Mesendoderm (in vitro differentiated cells): Measurements from ENCODE around the gene FBL.

Source experiments
- DNase-seq: peaks from one replicate; pipeline ENCODE4 v3.0.0; 2013
- H2AK5ac ChIP-seq: 2 replicates; pipeline ENCODE4 v1.6.1; 2013; ENCODE audit warnings: low read length, inconsistent platforms
- H2BK120ac ChIP-seq: 2 replicates; pipeline ENCODE4 v1.6.1; 2013; ENCODE audit warnings: low read depth, mild to moderate bottlenecking, low read length, moderate library complexity, mixed read lengths
- H2BK15ac ChIP-seq: replicated peaks from 2 replicates; pipeline ENCODE4 v1.6.1; 2013; ENCODE audit warnings: low read depth, mild to moderate bottlenecking, moderate library complexity
- H2BK5ac ChIP-seq: 2 replicates; pipeline ENCODE4 v1.6.1; 2013; ENCODE audit warnings: low read length, inconsistent platforms
- H3K18ac ChIP-seq: 2 replicates; pipeline ENCODE4 v1.6.1; 2013; ENCODE audit warnings: mild to moderate bottlenecking, low read length, mixed read lengths
- H3K23ac ChIP-seq: one replicate; pipeline ENCODE4 v1.6.1; 2013; ENCODE audit warnings: low read length
- H3K27ac ChIP-seq: 2 replicates; pipeline ENCODE4 v1.5.1; 2013; ENCODE audit warnings: low read depth, mild to moderate bottlenecking, inconsistent platforms, low read length, moderate library complexity
- H3K27me3 ChIP-seq: 2 replicates; pipeline ENCODE4 v1.6.1; 2013; ENCODE audit warnings: low read length, control low read depth, mild to moderate bottlenecking, inconsistent platforms; ENCODE audit not compliant: insufficient read depth, poor library complexity
- H3K36me3 ChIP-seq: 2 replicates; pipeline ENCODE4 v1.6.1; 2013; ENCODE audit warnings: low read length, inconsistent platforms; ENCODE audit not compliant: control insufficient read depth, insufficient read depth
- H3K4ac ChIP-seq: one replicate; pipeline ENCODE4 v1.6.1; 2013; ENCODE audit warnings: low read depth, mild to moderate bottlenecking, low read length, moderate library complexity
- H3K4me1 ChIP-seq: 2 replicates; pipeline ENCODE4 v1.6.1; 2013; ENCODE audit warnings: low read depth, low read length, inconsistent platforms; ENCODE audit not compliant: control insufficient read depth
- H3K4me2 ChIP-seq: 2 replicates; pipeline ENCODE4 v1.6.1; 2013; ENCODE audit warnings: low read length
- H3K4me3 ChIP-seq: 2 replicates; pipeline ENCODE4 v1.5.1; 2013; ENCODE audit warnings: mild to moderate bottlenecking, low read length
- H3K56ac ChIP-seq: one replicate; pipeline ENCODE4 v1.6.1; 2013; ENCODE audit warnings: low read length
- H3K79me1 ChIP-seq: 2 replicates; pipeline ENCODE4 v1.6.1; 2013; ENCODE audit warnings: low read length, inconsistent platforms
- H3K79me2 ChIP-seq: 2 replicates; pipeline ENCODE4 v1.6.1; 2013; ENCODE audit warnings: mild to moderate bottlenecking, low read length; ENCODE audit not compliant: control insufficient read depth, insufficient read depth
- H3K9ac ChIP-seq: 2 replicates; pipeline ENCODE4 v1.6.1; 2013; ENCODE audit warnings: low read length, inconsistent platforms
- H4K5ac ChIP-seq: one replicate; pipeline ENCODE4 v1.6.1; 2013; ENCODE audit warnings: low read length
- H4K8ac ChIP-seq: one replicate; pipeline ENCODE4 v1.6.1; 2013; ENCODE audit warnings: low read depth, mild to moderate bottlenecking, control low read depth, low read length, moderate library complexity
- WGBS: extraction: QIAGEN DNeasy Blood & Tissue Kit; methylation state at CpG from one replicate; pipeline ENCODE4 v1.1.7; 2013; ENCODE audit warnings: low lambda C conversion rate, missing lambda C conversion rate; ENCODE audit not compliant: insufficient coverage; ENCODE audit errors: extremely low coverage; 5-methylcytosine and 5-hydroxymethylcytosine counted together

The FBL gene

DNA sequence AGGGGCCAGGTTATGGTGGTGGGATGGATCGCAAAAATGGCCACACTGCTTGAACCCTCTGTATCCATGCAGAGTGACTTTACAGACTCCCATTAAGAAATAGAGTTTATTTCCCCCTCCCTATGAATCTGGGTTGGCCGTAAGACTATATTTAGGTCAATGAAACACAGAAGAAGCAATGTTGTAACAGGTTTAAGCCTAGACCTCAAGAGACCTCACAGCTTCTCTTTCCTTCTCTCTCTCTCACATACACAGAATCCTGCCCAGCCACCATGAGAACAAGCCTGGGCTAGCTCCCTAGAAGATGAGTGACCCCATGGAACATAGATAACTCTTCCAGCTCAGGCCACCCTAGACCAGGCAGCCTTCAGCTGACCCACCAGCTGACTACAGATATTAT is 21.0 kb upstream of the FBL start:
- no peak overlapping the region for H2BK120ac ChIP-seq
- no peak for DNase-seq
- H4K5ac ChIP-seq = no peak overlapping the region

GRCh38 chr19:39865953-39866352 is 19.8 kb upstream of the FBL start:
- WGBS = no CpG with 5 or more reads among the region's 5 CpGs
- H3K4ac ChIP-seq = no peak overlapping the region

More for the DNA sequence above, 21.0 kb upstream of the FBL start:
- Histone ChIP-seq H3K56ac (no peak overlapping the region), H3K18ac (no peak overlapping the region), H3K23ac (no peak overlapping the region), H3K4me1 (no peaks in the 10 kb centered on the region), H3K9ac (no peak overlapping the region), H4K8ac (no peak overlapping the region), H3K4ac (no peak overlapping the region), H2AK5ac (no peak overlapping the region), H2BK15ac (no peak overlapping the region), H3K27me3 (no peaks in the 10 kb centered on the region), H3K27ac (no peak overlapping the region), H3K79me2 (no peaks in the 10 kb centered on the region), H3K36me3 (no peaks in the 10 kb centered on the region), H3K4me2 (no peak overlapping the region), H3K79me1 (no peaks in the 10 kb centered on the region), H3K4me3 (no peak overlapping the region), H2BK5ac (no peak overlapping the region)
- WGBS = no CpG with 5 or more reads among the region's 2 CpGs

GRCh38 chr19:39865186-39865585 is 19.0 kb upstream of the FBL start:
- Histone ChIP-seq H3K4me3 (no peak overlapping the region), H2AK5ac (no peak overlapping the region), H3K18ac (no peak overlapping the region), H2BK5ac (no peak overlapping the region), H3K36me3 (no peaks in the 10 kb centered on the region), H3K27me3 (no peaks in the 10 kb centered on the region), H2BK120ac (no peak overlapping the region), H3K9ac (no peak overlapping the region), H3K27ac (no peak overlapping the region), H3K56ac (no peak overlapping the region), H3K23ac (no peak overlapping the region), H3K79me1 (no peaks in the 10 kb centered on the region), H2BK15ac (no peak overlapping the region), H4K5ac (no peak overlapping the region), H3K4ac (no peak overlapping the region), H3K4me1 (no peaks in the 10 kb centered on the region), H3K79me2 (no peaks in the 10 kb centered on the region), H3K4me2 (no peak overlapping the region), H4K8ac (no peak overlapping the region)
- DNase-seq = no peak
- no CpG with 5 or more reads among the region's 2 CpGs for whole genome bisulfite sequencing

More at GRCh38 chr19:39865953-39866352, 19.8 kb upstream of the FBL start:
- Histone ChIP-seq H3K56ac (no peak overlapping the region), H3K18ac (no peak overlapping the region), H2BK5ac (no peak overlapping the region), H3K27ac (no peak overlapping the region), H3K27me3 (no peaks in the 10 kb centered on the region), H3K23ac (no peak overlapping the region), H2BK15ac (no peak overlapping the region), H2BK120ac (no peak overlapping the region), H3K9ac (no peak overlapping the region), H2AK5ac (no peak overlapping the region), H3K4me3 (no peak overlapping the region), H4K8ac (no peak overlapping the region), H3K4me2 (no peak overlapping the region), H3K79me1 (no peaks in the 10 kb centered on the region), H3K36me3 (no peaks in the 10 kb centered on the region), H4K5ac (no peak overlapping the region), H3K4me1 (no peaks in the 10 kb centered on the region), H3K79me2 (no peaks in the 10 kb centered on the region)
- DNase-seq = no peak

- Histone ChIP-seq H3K23ac (no peak overlapping the region), H2BK120ac (no peak overlapping the region), H3K4me1 (no peaks in the 10 kb centered on the region), H3K18ac (no peak overlapping the region), H3K9ac (no peak overlapping the region), H3K79me2 (no peaks in the 10 kb centered on the region), H3K56ac (no peak overlapping the region), H3K4me3 (no peak overlapping the region), H2BK15ac (no peak overlapping the region), H3K36me3 (no peaks in the 10 kb centered on the region), H3K79me1 (no peaks in the 10 kb centered on the region), H4K8ac (no peak overlapping the region), H3K27ac (no peak overlapping the region), H3K4me2 (no peak overlapping the region), H4K5ac (no peak overlapping the region), H3K4ac (no peak overlapping the region), H2BK5ac (no peak overlapping the region), H3K27me3 (no peaks in the 10 kb centered on the region), H2AK5ac (no peak overlapping the region)
- no CpG with 5 or more reads among the region's 2 CpGs for WGBS
- DNase-seq = no peak
Observed at GRCh38 chr19:39864118-39864517, 17.9 kb upstream of the FBL start.

- H3K79me1 ChIP-seq = no peaks in the 10 kb centered on the region
- no peak overlapping the region for H3K9ac ChIP-seq
- H3K56ac ChIP-seq = no peak overlapping the region
- H3K36me3 ChIP-seq = no peaks in the 10 kb centered on the region
- H3K4me3 ChIP-seq = no peak overlapping the region
- WGBS = no CpG with 5 or more reads among the region's 11 CpGs
- H3K4me2 ChIP-seq = no peak overlapping the region
- H3K4ac ChIP-seq = no peak overlapping the region
- H3K27ac ChIP-seq = no peak overlapping the region
- H2AK5ac ChIP-seq = no peak overlapping the region
- H2BK120ac ChIP-seq = no peak overlapping the region
- no peak overlapping the region for H2BK15ac ChIP-seq
- no peak overlapping the region for H3K18ac ChIP-seq
- H4K5ac ChIP-seq = no peak overlapping the region
- H3K79me2 ChIP-seq = no peaks in the 10 kb centered on the region
- H2BK5ac ChIP-seq = no peak overlapping the region
- H3K23ac ChIP-seq = no peak overlapping the region
- peak; percentile 65 for DNase-seq
- H3K4me1 ChIP-seq = no peaks in the 10 kb centered on the region
- no peaks in the 10 kb centered on the region for H3K27me3 ChIP-seq
- H4K8ac ChIP-seq = no peak overlapping the region
Observed at GRCh38 chr19:39858541-39858940, 12.4 kb upstream of the FBL start.

DNA sequence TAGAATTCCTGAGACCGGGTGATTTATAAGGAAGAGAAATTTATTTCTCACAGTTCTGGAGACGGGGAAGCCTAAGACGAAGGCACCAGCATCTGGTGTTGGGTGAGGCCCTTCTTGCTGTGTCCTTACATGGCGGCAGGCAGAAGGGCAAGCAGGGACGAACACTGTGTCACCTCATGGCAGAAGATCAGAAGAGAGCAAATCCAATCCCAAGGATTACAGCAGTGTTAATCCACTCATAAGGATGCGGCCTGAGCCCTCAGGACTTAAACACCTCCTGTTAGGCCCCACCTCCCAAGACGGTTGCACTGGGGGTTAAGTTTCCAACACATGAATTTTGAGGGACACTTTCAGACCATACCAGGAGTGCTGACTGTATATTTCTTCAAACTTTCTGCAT is 6.7 kb upstream of the FBL start:
- Histone ChIP-seq H3K18ac (no peak overlapping the region), H2BK15ac (no peak overlapping the region), H3K9ac (no peak overlapping the region), H3K4me1 (no peaks in the 10 kb centered on the region), H3K36me3 (no peaks in the 10 kb centered on the region), H4K8ac (no peak overlapping the region), H3K56ac (no peak overlapping the region), H3K27ac (no peak overlapping the region), H3K4me3 (no peak overlapping the region), H3K4me2 (no peak overlapping the region), H2AK5ac (no peak overlapping the region), H2BK5ac (no peak overlapping the region), H3K79me2 (no peaks in the 10 kb centered on the region), H4K5ac (no peak overlapping the region), H3K79me1 (no peaks in the 10 kb centered on the region), H2BK120ac (no peak overlapping the region), H3K27me3 (no peaks in the 10 kb centered on the region), H3K4ac (no peak overlapping the region), H3K23ac (no peak overlapping the region)
- no CpG with 5 or more reads among the region's 7 CpGs for WGBS
- no peak for DNase-seq
